Chondrocyte (in vitro differentiated cells): Measurements from ENCODE around the gene SYT6. TPM values are rescaled to one million over a fixed set of nuclear protein-coding genes. Genes with fewer than 3 reads are reported as not detected.

ENCODE experiments used
- DNase-seq: peaks from one replicate; pipeline ENCODE4 v3.0.0; 2021; ENCODE audit warnings: mixed read lengths, low spot score
- H3K27ac Mint-ChIP-seq: one replicate; pipeline ENCODE4 v1.8.0; 2021; ENCODE audit warnings: mild to moderate bottlenecking, moderate library complexity, mixed read lengths; ENCODE audit not compliant: unreplicated experiment
- H3K27me3 Mint-ChIP-seq: 2 replicates; pipeline ENCODE4 v1.8.0; 2021; ENCODE audit warnings: low read depth, mixed read lengths
- H3K36me3 Mint-ChIP-seq: 2 replicates; pipeline ENCODE4 v1.8.0; 2021; ENCODE audit warnings: low read depth, mixed read lengths
- H3K4me1 Mint-ChIP-seq: 2 replicates; pipeline ENCODE4 v1.8.0; 2021; ENCODE audit warnings: low read depth, mild to moderate bottlenecking, mixed read lengths
- H3K4me3 Mint-ChIP-seq: one replicate; pipeline ENCODE4 v1.8.0; 2021; ENCODE audit warnings: mild to moderate bottlenecking, moderate library complexity, mixed read lengths; ENCODE audit not compliant: unreplicated experiment
- H3K9me3 Mint-ChIP-seq: 2 replicates; pipeline ENCODE4 v1.8.0; 2021; ENCODE audit warnings: low read depth, mixed read lengths
- CTCF ChIP-seq: fragments of 200-600 bp; sonication (generic); IDR thresholded peaks from 2 replicates; pipeline ENCODE4 v1.5.0; 2021; ENCODE audit warnings: antibody characterized with exemption, mild to moderate bottlenecking, moderate library complexity
- total RNA-seq: library from RNA; stranded (reverse); gene quantifications from 3 replicates; pipeline ENCODE4 v1.2.1, GENCODE V29; 2021

The SYT6 gene
- total RNA-seq, 1 donor from 2014 or later, result not detected

- Mint-ChIP-seq H3K4me3 (no peak overlapping the region), H3K27me3 (peaks cover 12% of the 10 kb centered on the region), H3K9me3 (no peaks in the 10 kb centered on the region), H3K27ac (no peak overlapping the region), H3K36me3 (no peaks in the 10 kb centered on the region), H3K4me1 (no peaks in the 10 kb centered on the region)
- no peak for TF ChIP-seq CTCF
- no peak for DNase-seq
These were observed 45.9 kb downstream of the SYT6 start for GRCh38 chr1:114107474-114108435.

GRCh38 chr1:114105421-114105979, 48.2 kb downstream of the SYT6 start:
- DNase-seq, result no peak
- Mint-ChIP-seq H3K4me3 (no peak overlapping the region), H3K27me3 (peaks cover 21% of the 10 kb centered on the region), H3K4me1 (no peaks in the 10 kb centered on the region), H3K9me3 (no peaks in the 10 kb centered on the region), H3K36me3 (no peaks in the 10 kb centered on the region), H3K27ac (no peak overlapping the region)
- TF ChIP-seq CTCF, result no peak

DNA sequence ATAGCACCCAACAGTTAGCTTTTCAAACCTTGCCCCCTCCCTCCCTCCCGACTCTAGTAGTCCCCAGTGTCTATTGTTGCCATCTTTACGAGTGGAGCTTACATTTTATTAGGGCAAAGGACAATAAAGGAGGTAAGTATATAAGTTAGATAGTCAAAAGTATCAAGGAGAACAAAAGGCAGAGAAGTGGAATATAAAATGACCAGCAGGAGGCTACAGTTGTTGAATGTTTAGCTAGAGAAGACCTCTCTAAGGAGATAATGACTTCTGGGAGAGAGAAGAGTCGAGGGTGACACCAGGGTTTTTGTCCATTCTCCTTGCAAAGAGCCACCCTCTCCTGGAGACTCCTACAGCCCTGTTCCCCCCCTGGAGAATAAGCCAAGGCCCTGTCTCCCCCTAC, 48.7 kb downstream of the SYT6 start:
- peaks cover 21% of the 10 kb centered on the region for H3K27me3 Mint-ChIP-seq
- no peaks in the 10 kb centered on the region for H3K9me3 Mint-ChIP-seq
- no peak for TF ChIP-seq CTCF
- H3K4me1 Mint-ChIP-seq, result no peaks in the 10 kb centered on the region
- no peak for DNase-seq
- no peaks in the 10 kb centered on the region for H3K36me3 Mint-ChIP-seq
- no peak overlapping the region for H3K4me3 Mint-ChIP-seq
- no peak overlapping the region for H3K27ac Mint-ChIP-seq

- no peaks in the 10 kb centered on the region for H3K4me1 Mint-ChIP-seq
- H3K36me3 Mint-ChIP-seq, result no peaks in the 10 kb centered on the region
- no peaks in the 10 kb centered on the region for H3K9me3 Mint-ChIP-seq
- peaks cover 22% of the 10 kb centered on the region for H3K27me3 Mint-ChIP-seq
- TF ChIP-seq CTCF, result no peak
- H3K4me3 Mint-ChIP-seq, result no peak overlapping the region
- no peak for DNase-seq
- no peak overlapping the region for H3K27ac Mint-ChIP-seq
These were observed 49.7 kb downstream of the SYT6 start for GRCh38 chr1:114103992-114104391.

DNA sequence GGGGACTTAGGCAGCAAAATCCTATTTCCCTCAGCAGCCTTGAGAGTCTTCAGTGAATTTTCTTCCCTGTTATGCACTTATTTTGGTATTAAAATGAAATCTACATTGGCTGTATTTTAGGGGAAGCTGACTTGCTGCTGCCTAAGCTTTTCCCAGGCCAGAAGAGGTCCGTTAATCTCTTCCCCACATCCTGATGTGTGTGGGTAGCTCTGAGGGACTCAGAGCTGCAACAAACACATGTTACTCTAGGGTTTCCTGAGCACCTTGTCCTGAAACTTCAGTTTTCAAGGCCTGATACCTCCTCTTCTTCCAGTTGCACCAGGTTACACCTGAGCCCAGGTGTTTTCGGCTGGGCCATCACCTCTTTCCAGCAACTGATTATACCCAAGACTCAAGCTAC, 51.5 kb downstream of the SYT6 start:
- H3K9me3 Mint-ChIP-seq, result no peaks in the 10 kb centered on the region
- no peak for DNase-seq
- no peak for TF ChIP-seq CTCF
- peaks cover 23% of the 10 kb centered on the region for H3K27me3 Mint-ChIP-seq
- no peak overlapping the region for H3K27ac Mint-ChIP-seq
- no peaks in the 10 kb centered on the region for H3K4me1 Mint-ChIP-seq
- H3K4me3 Mint-ChIP-seq, result no peak overlapping the region
- no peaks in the 10 kb centered on the region for H3K36me3 Mint-ChIP-seq
